Measurements from ENCODE around the gene PPP1R12A. TPM values are rescaled to one million over a fixed set of nuclear protein-coding genes. Genes with fewer than 3 reads are reported as not detected.
A peak's percentile ranks its signal among the peaks of the same experiment; 100 is the strongest.
"Not testable (repeated sequence)": the region's sequence is repeated elsewhere in the genome, so short reads cannot be mapped to it uniquely, and the experiment has no call there.

PPP1R12A gene
- total and polyA plus RNA-seq, 5 donors, result 20.2 to 77.1 (median 70.5) TPM

DNA sequence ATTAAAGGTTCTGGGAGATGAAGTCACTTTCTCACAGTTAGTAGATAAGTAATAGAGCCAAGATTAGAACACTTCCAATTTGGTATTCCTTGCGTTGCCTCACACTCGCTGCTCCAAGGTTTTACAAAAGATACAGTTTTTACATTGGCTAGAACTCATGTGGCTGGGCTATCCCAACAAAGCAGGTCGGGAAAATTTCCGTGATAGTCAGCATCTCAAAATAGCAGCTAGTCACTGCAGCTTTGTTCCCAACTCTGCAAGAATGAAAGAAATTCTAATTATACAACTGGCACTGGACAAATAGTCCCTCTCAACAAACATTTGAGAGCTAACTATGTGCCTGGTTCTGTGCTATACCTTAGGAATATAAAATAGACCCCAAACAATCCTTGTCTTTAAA, 24.6 kb upstream of the PPP1R12A start:
- intact Hi-C loops (cut with DNase I), result no loop called here
- WGBS, result 26% methylated on average over 4 of the region's 4 CpGs
- Histone ChIP-seq H3K4me3 (ENCODE audit: low read length) (no peak overlapping the region), H3K27me3 (ENCODE audit: control insufficient read depth, insufficient read depth) (no peaks in the 10 kb centered on the region), H3K27ac (ENCODE audit: low read length) (no peak overlapping the region), H3K9me3 (ENCODE audit: control insufficient read depth, low read length) (peaks cover 3% of the 10 kb centered on the region), H3K4me1 (ENCODE audit: control insufficient read depth, insufficient read depth, low read length) (no peaks in the 10 kb centered on the region)
- ATAC-seq (peak; percentile 61 to 63), DNase-seq (no peak)

GRCh38 chr12:79956896-79957295, 22.0 kb upstream of the PPP1R12A start:
- Histone ChIP-seq H3K9me3 (ENCODE audit: control insufficient read depth, low read length) (peaks cover 3% of the 10 kb centered on the region), H3K27me3 (ENCODE audit: control insufficient read depth, insufficient read depth) (no peaks in the 10 kb centered on the region), H3K27ac (ENCODE audit: low read length) (no peak overlapping the region), H3K4me1 (ENCODE audit: control insufficient read depth, insufficient read depth, low read length) (no peaks in the 10 kb centered on the region), H3K4me3 (ENCODE audit: low read length) (no peak overlapping the region)
- ATAC-seq (no peak), DNase-seq (no peak)
- 97% methylated on average over 4 of the region's 4 CpGs for WGBS
- intact Hi-C loops (cut with DNase I), result no loop called here

- H3K4me1 ChIP-seq (ENCODE audit: control insufficient read depth, insufficient read depth, low read length), result no peaks in the 10 kb centered on the region
- no peak overlapping the region for H3K4me3 ChIP-seq (ENCODE audit: low read length)
- intact Hi-C loops (cut with DNase I), result no loop called here
- DNase-seq (no peak), ATAC-seq (no peak)
- peaks cover 3% of the 10 kb centered on the region for H3K9me3 ChIP-seq (ENCODE audit: control insufficient read depth, low read length)
- no peaks in the 10 kb centered on the region for H3K27me3 ChIP-seq (ENCODE audit: control insufficient read depth, insufficient read depth)
- 90% methylated on average over 3 of the region's 3 CpGs for WGBS
- H3K27ac ChIP-seq (ENCODE audit: low read length), result no peak overlapping the region
Measured at GRCh38 chr12:79955561-79955960, 20.7 kb upstream of the PPP1R12A start.

DNA sequence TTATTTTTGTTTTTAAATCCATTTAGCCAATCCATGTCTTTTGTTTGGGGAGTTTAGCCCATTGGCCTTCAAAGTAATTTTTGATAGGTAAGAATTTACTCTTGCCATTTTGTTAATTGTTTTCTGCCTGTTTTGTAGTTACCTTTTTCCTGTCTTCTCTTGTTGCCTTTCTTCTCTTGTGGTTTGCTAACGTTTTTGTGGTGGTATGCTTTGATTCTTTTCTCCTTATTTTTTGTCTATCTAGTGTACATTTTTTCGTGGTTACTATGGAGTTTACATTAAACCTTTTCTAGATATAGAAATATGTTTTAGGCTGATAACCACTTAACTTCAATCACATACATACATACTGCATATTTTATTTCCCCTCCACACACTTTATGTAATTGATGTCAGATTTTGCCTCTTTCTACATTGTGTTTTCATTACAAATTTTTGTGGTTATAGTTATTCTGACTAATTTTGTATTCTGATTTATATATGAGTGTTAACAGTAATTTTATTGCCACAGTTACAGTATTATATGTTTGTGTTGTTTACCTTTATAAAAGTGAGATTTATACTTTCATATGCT, 19.2 kb upstream of the PPP1R12A start:
- Histone ChIP-seq H3K4me3 (ENCODE audit: low read length) (no peak overlapping the region), H3K4me1 (ENCODE audit: control insufficient read depth, insufficient read depth, low read length) (no peaks in the 10 kb centered on the region), H3K27me3 (ENCODE audit: control insufficient read depth, insufficient read depth) (no peaks in the 10 kb centered on the region), H3K27ac (ENCODE audit: low read length) (no peak overlapping the region), H3K9me3 (ENCODE audit: control insufficient read depth, low read length) (peaks cover 3% of the 10 kb centered on the region)
- DNase-seq (no peak), ATAC-seq (no peak)
- intact Hi-C loops (cut with DNase I), result no loop called here
- 77% methylated on average over 2 of the region's 2 CpGs for WGBS

DNA sequence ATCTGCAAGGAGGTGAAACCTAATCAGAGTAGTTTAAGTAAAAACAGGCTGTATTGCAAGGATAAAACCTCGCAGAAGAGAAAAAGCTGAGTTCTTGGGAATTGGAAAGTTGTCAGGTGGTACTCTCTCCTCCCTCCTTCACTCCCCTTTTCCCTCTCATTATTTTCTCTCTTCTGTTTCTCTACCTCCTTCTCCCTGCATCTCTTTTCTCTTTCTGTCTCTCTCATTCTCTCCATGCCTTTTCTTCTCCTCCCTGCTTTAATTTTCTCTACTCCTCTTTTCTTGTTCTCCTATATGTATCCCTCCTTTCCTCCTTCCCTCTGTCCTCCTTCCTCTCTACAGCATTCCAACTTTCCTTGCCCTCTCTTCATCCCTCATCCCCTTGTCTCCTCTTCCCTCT, 14.2 kb upstream of the PPP1R12A start:
- H3K9me3 ChIP-seq (ENCODE audit: control insufficient read depth, low read length), result no peaks in the 10 kb centered on the region
- intact Hi-C loops (cut with DNase I), result no loop called here
- DNase-seq (no peak), ATAC-seq (no peak)
- H3K27ac ChIP-seq (ENCODE audit: low read length), result no peak overlapping the region
- WGBS, result 87% methylated on average over 1 of the region's 1 CpG
- H3K4me3 ChIP-seq (ENCODE audit: low read length), result no peak overlapping the region
- no peaks in the 10 kb centered on the region for H3K27me3 ChIP-seq (ENCODE audit: control insufficient read depth, insufficient read depth)
- H3K4me1 ChIP-seq (ENCODE audit: control insufficient read depth, insufficient read depth, low read length), result no peaks in the 10 kb centered on the region

GRCh38 chr12:79945433-79945832, 10.5 kb upstream of the PPP1R12A start:
- Histone ChIP-seq H3K4me1 (ENCODE audit: control insufficient read depth, insufficient read depth, low read length) (no peaks in the 10 kb centered on the region), H3K4me3 (ENCODE audit: low read length) (no peak overlapping the region), H3K27me3 (ENCODE audit: control insufficient read depth, insufficient read depth) (no peaks in the 10 kb centered on the region), H3K27ac (ENCODE audit: low read length) (no peak overlapping the region), H3K9me3 (ENCODE audit: control insufficient read depth, low read length) (no peaks in the 10 kb centered on the region)
- ATAC-seq, result no peak
- WGBS, result 82% methylated on average over 4 of the region's 4 CpGs
- DNase-seq, result no peak
- intact Hi-C loops (cut with DNase I), result no loop called here

GRCh38 chr12:79944565-79944964, 9.7 kb upstream of the PPP1R12A start:
- H3K4me3 ChIP-seq (ENCODE audit: low read length), result no peak overlapping the region
- WGBS, result 89% methylated on average over 3 of the region's 3 CpGs
- no peak overlapping the region for H3K27ac ChIP-seq (ENCODE audit: low read length)
- no peaks in the 10 kb centered on the region for H3K27me3 ChIP-seq (ENCODE audit: control insufficient read depth, insufficient read depth)
- DNase-seq (no peak), ATAC-seq (no peak)
- intact Hi-C loops (cut with DNase I), result no loop called here
- no peaks in the 10 kb centered on the region for H3K4me1 ChIP-seq (ENCODE audit: control insufficient read depth, insufficient read depth, low read length)
- H3K9me3 ChIP-seq (ENCODE audit: control insufficient read depth, low read length), result no peaks in the 10 kb centered on the region

DNA sequence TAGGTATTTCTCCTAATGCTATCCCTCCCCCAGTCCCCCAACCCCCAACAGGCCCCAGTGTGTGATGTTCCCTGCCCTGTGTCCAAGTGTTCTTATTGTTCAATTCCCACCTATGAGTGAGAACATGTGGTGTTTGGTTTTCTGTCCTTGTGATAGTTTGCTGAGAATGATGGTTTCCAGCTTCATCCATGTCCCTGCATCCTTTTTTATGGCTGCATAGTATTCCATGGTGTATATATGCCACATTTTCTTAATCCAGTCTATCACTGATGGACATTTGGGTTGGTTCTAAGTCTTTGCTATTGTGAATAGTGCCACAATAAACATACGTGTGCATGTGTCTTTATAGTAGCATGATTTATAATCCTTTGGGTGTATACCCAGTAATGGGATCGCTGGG, 7.9 kb upstream of the PPP1R12A start:
- DNase-seq; intact Hi-C loops (cut with DNase I); H3K27me3 ChIP-seq (ENCODE audit: control insufficient read depth, insufficient read depth); H3K27ac ChIP-seq (ENCODE audit: low read length); H3K4me1 ChIP-seq (ENCODE audit: control insufficient read depth, insufficient read depth, low read length); H3K9me3 ChIP-seq (ENCODE audit: control insufficient read depth, low read length); ATAC-seq; H3K4me3 ChIP-seq (ENCODE audit: low read length): not testable (repeated sequence)
- WGBS, result 100% methylated on average over 2 of the region's 2 CpGs

DNA sequence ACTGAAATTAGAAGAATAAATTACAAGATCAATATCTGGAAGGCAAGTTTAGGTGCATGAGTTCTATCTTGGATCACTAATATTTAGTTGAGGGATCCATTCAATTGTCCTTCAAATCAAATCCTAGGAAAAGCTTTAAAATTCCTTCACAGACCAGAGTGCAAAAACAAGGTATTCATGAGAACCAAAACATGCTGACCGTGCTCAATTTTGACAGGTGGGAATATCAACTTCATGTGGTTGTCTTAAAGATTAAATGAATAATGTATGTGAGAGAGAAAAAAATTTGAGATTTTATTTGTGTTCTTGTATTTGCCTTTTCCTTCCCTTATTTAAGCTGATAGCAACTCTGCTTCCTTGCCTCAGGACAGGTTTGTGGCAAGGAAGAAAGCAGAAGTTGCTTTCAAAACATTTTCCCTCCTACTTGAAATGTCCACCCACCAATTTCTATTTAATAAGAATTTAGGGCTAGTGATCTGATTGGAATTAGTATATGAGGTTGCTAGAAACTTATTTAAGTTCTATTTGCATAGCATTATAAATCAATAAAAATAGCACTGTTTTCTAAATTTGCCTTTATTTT, 4.9 kb upstream of the PPP1R12A start:
- intact Hi-C loops (cut with DNase I), result loop anchor here in 2 of 4 donors (5.0 to 10.0 kb wide), 3 partner anchors 125 to 247 kb away; no protein-coding TSS in a partner anchor
- WGBS, result 85% methylated on average over 1 of the region's 1 CpG
- Histone ChIP-seq H3K4me1 (ENCODE audit: control insufficient read depth, insufficient read depth, low read length) (no peaks in the 10 kb centered on the region), H3K27ac (ENCODE audit: low read length) (no peak overlapping the region), H3K4me3 (ENCODE audit: low read length) (no peak overlapping the region), H3K27me3 (ENCODE audit: control insufficient read depth, insufficient read depth) (no peaks in the 10 kb centered on the region), H3K9me3 (ENCODE audit: control insufficient read depth, low read length) (no peaks in the 10 kb centered on the region)
- DNase-seq (no peak), ATAC-seq (no peak)

GRCh38 chr12:79938843-79939242, 3.9 kb upstream of the PPP1R12A start:
- no peak overlapping the region for H3K4me3 ChIP-seq (ENCODE audit: low read length)
- DNase-seq (no peak), ATAC-seq (no peak)
- WGBS, result 99% methylated on average over 1 of the region's 1 CpG
- intact Hi-C loops (cut with DNase I), result loop anchor here in 2 of 4 donors (5.0 to 10.0 kb wide), 3 partner anchors 124 to 248 kb away; no protein-coding TSS in a partner anchor
- no peaks in the 10 kb centered on the region for H3K9me3 ChIP-seq (ENCODE audit: control insufficient read depth, low read length)
- H3K27me3 ChIP-seq (ENCODE audit: control insufficient read depth, insufficient read depth), result no peaks in the 10 kb centered on the region
- no peak overlapping the region for H3K27ac ChIP-seq (ENCODE audit: low read length)
- no peaks in the 10 kb centered on the region for H3K4me1 ChIP-seq (ENCODE audit: control insufficient read depth, insufficient read depth, low read length)

- 1% methylated on average over 1 of the region's 1 CpG for WGBS
- H3K27ac ChIP-seq (ENCODE audit: low read length), result no peak overlapping the region
- H3K9me3 ChIP-seq (ENCODE audit: control insufficient read depth, low read length), result no peaks in the 10 kb centered on the region
- H3K4me1 ChIP-seq (ENCODE audit: control insufficient read depth, insufficient read depth, low read length), result no peaks in the 10 kb centered on the region
- intact Hi-C loops (cut with DNase I), result loop anchor here in 2 of 4 donors (5.0 to 10.0 kb wide), 3 partner anchors 122 to 251 kb away; no protein-coding TSS in a partner anchor
- no peak overlapping the region for H3K4me3 ChIP-seq (ENCODE audit: low read length)
- no peaks in the 10 kb centered on the region for H3K27me3 ChIP-seq (ENCODE audit: control insufficient read depth, insufficient read depth)
- no peak for DNase-seq
- no peak for ATAC-seq
Measured at GRCh38 chr12:79936670-79937069, 1.8 kb upstream of the PPP1R12A start.

Data from right cardiac atrium (tissue), 5 donors.